Measurements from ENCODE around the gene KLHL35.

KLHL35 gene

GRCh38 chr11:75432911-75433321 is at the start of gene KLHL35:
KLHL35 (minus strand) TSS chr11:75433203; CDS start chr11:75430629, 2,574 bp downstream.
- DNase-seq (ENCODE audit: low read depth) = no peak

DNA sequence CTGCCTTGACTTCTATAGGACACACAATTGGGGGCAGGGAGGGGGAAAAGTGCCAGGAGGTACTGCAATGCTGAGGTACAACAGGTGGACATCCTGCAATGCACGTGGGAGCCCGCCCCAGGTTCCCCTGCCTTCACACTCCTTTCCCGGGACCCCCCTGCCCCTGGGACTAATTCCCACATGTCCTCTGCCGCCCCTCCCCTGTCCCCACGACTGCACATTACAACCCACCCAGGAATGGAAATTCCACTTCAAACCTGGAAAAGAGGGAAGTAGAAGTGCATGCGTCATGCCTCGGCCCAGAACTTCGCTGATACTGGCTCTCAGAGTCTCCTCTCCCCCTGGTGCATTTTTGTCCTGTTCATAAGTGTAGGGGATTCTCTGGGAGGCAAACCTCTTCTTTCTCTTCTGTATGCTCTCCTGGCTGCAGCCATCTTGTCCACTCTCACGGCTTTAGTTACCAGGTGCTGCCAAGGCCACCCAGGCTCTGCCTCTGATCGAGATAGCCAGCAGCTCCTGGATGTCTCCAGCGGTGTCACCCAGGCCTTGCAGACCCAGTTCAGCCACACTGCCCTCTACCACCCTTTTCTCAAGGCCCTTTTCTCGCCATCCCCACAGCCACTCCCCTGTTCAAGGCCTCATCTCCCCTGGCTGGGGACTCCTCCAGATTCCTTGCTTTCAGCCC is 49.1 kb upstream of the KLHL35 start:
- DNase-seq (ENCODE audit: low read depth) = no peak

- no peak for DNase-seq (ENCODE audit: low read depth)
Measured at GRCh38 chr11:75481223-75481921, 48.4 kb upstream of the KLHL35 start.

DNA sequence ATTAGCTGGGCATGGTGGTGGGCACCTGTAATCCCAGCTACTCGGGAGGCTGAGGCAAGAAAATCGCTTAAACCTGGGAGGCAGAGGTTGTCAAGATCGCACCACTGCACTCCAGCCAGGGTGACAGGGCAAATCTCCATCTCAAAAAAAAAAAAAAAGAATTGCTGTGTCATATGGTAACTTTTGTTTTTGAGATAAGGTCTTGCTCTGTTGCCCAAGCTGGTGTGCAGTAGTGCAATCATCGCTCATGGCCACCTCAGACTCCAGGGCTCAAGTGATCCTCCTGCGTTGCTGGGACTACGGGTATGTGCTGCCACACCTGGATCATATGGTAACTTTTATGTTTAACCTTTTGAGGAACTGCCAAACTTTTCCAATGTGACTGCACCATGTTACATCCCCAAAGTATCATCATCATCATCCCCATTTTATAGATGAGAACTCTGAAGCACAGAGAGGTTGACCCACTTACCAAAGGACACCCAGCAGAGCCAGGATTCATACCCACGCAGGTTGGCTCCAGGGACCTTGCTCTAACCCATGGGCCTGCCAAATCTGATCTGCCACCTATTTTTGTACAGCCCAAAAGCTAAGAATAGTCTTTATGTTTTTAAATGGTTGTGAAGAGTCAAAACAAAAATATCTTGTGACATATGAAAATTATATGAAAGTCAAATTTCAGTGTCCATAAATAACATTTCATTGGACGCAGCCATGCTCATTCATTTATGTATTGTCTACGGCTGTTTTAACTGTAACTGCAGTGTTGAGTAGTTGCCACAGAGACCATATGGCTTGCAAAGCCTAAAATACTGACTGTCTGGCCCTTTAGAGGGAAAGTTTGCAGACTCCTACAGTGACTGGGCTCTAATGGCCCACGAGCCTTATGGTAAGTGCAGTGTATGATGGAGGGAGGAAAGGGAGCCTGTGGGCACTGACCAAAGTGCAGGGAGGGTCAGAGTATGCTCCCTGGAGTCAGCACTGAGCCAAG is 47.5 kb upstream of the KLHL35 start:
- DNase-seq (ENCODE audit: low read depth) = no peak

DNA sequence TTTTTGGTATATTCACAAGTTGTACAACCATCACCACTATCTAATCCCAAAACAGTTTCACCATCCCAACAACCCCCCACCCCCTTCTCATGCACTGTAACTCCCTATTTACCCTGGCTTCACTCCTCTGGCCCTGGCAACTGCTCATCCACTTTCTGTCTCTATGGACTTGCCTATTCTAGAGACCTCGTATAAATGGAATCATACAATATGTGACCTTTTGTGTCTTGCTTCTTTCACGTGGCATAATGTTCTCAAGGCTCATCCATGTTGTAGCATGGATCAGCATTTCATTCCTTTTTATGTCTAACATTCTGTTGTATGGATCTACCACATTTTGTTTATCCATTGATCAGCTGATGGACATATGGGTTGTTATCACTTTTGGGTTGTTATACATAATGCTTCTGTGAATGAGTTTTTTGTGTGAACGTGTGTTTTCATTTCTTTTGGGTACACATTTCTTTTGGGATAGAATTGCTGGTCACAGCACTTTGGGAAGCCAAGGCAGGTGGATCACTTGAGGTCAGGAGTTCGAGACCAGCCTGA is 46.7 kb upstream of the KLHL35 start:
- DNase-seq (ENCODE audit: low read depth) = no peak

DNA sequence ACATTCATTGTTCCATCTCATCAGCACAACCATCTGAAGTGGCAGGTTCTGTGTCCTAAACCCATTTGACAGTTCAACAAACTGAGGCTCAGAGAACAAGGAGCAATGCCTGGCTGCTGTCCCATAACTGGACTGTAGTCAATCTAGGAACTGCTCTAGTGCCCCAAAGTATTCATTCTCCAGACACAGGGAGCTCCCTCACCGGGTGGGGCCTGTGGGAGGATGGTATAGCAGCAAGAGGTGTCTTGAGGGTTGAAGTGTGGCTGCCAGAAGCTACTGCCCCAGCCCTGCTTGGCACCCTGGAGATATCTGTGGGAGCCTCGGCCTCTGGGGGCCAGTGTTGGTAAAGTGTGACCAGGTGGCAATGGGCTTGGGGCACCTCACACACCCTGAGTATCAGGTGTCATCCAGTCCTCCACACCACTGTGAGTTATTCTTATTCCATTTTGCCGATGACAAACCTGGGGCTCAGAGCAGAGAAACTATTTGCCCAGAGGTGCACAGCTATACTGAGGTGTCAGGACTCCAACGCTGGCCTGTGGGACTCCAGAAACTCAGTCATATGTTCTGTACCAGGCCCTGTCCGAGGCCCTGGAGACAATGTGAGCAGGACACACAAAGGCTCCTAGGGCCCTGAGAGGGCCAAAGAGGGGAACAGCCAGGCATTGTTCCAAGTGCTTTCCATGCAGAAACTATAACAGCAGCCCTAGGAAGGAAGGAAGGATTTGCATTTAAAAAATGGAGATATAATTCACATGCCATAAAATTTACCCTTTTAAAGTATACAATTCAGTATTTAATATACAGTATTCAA is 46.0 kb upstream of the KLHL35 start:
- no peak for DNase-seq (ENCODE audit: low read depth)

DNA sequence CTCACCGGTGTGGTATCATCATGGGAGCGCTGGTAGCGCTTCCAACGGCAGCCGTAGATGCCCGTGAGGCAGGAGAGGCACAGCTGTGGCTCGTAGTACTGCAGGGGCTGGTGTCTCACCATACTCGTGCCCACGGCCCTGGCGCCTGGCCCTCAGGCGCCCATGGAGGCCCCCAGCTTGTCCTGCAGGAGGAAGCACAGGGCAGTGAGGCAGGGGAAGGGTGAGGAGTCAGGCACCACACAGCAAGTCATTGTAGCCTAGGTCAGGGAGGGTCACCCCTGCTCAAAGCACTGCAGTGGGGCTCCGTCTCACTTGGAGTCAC is 44.6 kb upstream of the KLHL35 start:
- DNase-seq (ENCODE audit: low read depth) = no peak

DNA sequence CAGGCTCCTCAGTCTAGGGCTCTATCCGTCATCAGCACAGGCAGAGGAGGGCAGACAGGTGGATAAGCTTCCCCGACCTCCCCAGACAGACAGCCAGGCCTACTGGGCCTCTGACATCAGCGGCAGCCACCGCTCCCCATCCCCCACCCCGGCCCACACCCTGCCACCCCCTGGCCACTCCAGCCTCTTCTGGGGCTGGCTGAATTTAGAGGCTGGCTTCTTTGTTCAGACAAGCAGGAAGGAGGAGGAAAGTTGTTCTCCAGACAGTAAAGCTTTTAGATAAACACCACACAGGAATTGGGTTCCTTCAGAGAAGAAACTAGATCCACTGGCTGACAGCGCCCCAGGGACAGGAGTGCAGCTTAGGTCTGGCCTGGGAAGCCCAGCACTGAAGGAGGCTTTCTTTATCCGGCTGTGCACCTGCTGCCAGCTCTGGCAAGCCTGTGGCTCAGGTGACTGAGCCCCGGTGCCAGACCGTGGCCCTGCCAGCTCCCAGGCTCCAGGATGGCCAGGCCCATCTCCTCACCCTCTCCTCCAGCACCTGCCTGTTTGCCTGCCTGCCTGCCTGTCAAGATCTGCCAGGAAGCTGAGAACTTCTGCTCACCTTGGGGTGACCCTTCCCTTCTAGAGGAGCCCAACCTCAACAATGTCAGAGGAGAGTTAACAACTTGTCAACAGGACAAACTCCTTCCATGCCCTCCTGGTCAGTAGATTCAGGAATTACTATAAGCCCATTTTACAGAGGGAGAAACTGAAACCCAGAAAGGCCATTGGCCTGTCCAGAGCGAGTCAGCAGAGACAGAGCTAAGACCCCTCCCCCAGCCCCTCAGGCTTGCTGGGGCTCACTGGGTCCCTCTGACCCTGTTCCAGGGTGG is 44.0 kb upstream of the KLHL35 start:
- no peak for DNase-seq (ENCODE audit: low read depth)

- DNase-seq (ENCODE audit: low read depth) = peak; percentile 12
Measured at GRCh38 chr11:75475767-75476650, 43.0 kb upstream of the KLHL35 start.

DNA sequence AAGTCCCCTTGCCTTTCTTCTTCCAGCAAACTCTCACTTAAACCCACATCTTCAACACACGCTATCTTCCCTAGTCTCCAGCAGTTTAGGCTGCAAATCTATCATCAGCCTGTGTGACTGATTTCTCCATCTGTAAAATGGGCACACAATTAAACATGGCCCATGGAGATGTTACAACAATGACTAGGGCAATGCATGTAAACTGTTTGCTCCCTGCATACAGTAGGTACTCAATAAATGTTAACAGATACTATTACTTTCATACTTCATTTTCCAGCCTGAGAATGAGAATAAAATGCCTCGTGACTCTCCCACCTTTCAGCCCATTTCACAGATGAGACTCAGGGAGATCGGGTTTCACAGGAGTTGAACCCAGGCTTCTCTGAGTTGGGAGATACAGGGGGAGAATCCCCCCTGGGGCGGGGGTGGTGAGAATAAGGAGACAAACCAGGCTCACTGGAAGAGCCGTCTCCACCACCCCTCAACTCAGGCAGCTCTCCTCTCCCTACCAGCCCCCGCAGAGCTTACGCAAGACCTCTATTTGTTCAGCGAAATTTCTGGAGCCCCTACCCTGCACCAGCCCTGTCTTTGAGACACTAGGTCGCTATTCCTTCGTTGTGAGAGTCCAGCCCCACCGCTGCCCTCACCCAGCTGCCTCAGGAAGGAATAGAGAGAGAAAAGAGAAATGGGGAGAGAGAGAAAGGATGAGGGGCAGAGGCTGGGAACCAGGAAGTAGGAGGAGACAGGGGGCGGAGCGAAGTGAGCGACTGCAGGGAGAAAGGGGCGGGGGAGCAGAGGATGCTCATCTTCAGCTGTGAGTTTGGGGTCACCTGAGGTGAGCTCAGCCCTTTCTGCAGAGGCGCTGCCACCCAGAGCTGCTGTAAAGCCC is 42.1 kb upstream of the KLHL35 start:
- DNase-seq (ENCODE audit: low read depth) = peak; percentile 49

- DNase-seq (ENCODE audit: low read depth) = no peak
Measured at GRCh38 chr11:75474240-75474639, 41.2 kb upstream of the KLHL35 start.

DNA sequence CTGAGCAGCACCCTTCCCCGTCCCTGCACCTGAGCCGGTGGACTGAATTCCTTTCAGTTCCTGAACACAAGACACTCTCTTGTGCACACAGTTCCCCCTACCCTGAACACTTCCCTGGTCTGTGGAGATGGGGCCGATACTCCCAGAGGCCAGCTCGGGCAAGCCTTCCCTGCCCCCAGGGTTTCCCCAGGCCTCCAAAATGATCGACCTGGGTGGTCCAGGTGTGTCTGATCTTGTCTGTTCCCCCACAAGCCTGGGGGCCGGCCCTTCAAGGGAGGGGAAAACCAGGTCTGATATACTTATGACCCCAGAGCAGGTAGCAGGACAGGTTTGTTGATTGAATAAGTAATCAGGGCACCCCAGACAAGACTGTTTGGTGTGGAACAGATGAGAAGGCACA is 40.7 kb upstream of the KLHL35 start:
- DNase-seq (ENCODE audit: low read depth) = no peak

DNA sequence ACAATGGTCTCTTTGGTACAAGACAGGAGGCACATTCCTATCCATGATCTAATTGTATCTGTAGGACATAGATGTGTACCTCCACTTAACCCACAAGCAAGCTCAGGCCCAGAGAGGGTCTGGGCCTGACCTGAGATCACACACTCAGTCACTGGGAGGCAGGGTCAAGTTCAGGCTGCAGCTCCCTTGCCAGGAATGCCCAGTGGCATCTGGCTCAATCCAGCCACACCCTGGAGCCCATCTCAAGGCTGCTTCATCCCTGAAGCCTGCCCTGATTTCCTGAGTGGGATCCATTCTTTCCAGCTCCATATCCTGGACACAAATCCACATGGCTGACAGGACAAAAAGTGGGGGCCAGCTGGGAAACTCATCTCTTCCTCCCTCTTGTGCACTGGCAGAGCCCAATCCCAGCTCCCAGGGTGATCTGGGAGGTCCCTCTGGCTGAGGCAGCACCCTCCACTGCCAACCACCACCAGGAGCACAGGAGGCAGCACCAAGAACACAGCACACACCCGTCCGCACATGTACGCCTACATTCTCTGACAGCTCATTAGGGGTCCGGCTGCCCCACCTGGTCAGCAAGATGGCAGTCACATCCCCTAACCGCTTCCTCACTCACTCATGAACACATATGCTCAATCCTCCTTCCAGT is 39.2 kb upstream of the KLHL35 start:
- DNase-seq (ENCODE audit: low read depth) = no peak

GRCh38 chr11:75471176-75471973 is 38.4 kb upstream of the KLHL35 start:
- DNase-seq (ENCODE audit: low read depth) = no peak

DNA sequence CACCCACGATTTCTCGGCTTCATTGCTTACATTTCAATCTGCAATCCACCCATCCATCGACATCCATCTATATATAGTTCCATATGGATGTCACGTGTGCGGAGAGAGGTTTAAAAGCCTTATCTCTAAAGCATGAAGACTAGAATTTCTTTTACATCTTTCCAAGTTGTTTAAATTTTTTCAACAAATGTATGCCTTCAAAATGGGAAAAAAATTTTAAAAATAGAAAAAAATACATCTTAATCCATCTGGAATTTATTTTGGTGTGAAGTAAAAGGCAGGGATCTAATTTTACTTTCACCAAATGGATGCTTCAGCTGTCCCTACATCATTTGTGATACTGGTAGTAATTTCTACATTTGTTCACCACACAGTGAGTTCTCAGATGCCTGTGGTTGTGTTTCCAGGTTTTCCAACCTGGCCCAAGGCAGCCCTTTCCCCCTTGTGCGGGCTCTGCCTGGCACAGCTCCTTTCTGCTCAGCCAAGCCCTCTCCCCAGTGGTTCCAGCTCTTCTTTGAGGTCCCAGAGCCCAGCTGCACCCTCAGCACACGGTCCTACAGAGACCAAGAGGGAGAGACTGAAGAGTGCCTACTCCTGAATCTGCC is 37.6 kb upstream of the KLHL35 start:
- DNase-seq (ENCODE audit: low read depth) = no peak

DNA sequence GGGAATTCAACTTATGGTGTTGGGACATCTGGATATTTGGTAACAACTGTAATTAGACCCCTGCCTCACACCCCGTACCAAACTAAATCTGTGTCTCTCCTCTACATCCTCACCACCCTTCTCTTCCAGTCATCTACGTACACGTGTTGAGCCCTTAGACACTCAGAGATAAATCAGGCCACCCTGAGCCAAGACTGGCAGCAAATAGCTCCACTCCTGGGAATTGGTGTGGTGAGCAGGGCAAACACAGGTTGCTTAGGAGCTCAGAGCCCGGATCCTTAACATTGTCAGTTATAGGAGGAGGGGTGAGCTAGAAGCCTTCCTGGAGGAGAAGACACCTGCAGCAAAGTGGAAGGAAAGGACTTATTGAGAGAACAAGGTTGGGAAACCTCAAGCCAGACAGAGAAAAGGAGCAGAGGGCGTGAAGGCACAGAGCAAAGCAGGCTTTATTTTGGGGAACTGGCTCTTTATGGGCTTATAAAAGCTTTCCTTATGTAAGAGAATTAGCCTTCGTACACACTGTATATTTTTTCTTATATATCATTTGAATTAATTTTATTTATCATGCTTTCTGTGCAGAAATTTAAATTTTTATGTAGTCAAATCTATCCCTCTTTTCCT is 36.9 kb upstream of the KLHL35 start:
- no peak for DNase-seq (ENCODE audit: low read depth)

Measured in activated T-cell treated with anti-CD3 and anti-CD28 coated beads for 48 hours (primary cell).